Measurements from ENCODE around the gene PMAIP1. TPM values are rescaled to one million over a fixed set of nuclear protein-coding genes. Genes with fewer than 3 reads are reported as not detected.

PMAIP1 gene
- total and polyA plus RNA-seq, 8 donors = 2.3 to 8.3 (median 3.7) TPM; not detected in 2

DNA sequence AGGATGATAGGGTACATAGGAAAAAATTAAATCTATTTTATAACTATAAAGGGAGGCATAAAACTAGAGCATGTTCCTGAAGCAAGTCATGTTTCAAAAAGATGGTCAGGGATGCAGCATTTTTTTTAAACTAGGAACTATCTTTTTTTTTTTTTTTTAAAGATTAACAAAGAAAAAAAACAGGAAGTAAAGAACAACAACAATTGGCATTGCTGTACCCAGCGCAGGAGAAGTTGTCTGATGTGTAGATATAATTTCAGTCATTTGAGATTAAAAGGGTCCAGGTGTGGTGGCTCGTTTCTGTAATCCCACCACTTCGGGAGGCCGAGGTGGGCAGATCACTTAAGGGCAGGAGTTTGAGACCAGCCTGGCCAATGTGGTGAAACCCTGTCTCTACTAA lies 41.5 kb downstream of the PMAIP1 start:
- WGBS, 5 donors = 64 to 85% (median 78%) methylated on average over 4 of the region's 4 CpGs
- H3K4me3 ChIP-seq = no peak overlapping the region
- H3K9me3 ChIP-seq = no peaks in the 10 kb centered on the region
- H3K4me1 ChIP-seq = no peaks in the 10 kb centered on the region
- TF ChIP-seq EP300 (IDR thresholded peaks at IDR 0.05) (no peak), POLR2AphosphoS5 (IDR thresholded peaks at IDR 0.05) (no peak), POLR2A (IDR thresholded peaks at IDR 0.05) (no peak)
- TF ChIP-seq, protein P1, sequence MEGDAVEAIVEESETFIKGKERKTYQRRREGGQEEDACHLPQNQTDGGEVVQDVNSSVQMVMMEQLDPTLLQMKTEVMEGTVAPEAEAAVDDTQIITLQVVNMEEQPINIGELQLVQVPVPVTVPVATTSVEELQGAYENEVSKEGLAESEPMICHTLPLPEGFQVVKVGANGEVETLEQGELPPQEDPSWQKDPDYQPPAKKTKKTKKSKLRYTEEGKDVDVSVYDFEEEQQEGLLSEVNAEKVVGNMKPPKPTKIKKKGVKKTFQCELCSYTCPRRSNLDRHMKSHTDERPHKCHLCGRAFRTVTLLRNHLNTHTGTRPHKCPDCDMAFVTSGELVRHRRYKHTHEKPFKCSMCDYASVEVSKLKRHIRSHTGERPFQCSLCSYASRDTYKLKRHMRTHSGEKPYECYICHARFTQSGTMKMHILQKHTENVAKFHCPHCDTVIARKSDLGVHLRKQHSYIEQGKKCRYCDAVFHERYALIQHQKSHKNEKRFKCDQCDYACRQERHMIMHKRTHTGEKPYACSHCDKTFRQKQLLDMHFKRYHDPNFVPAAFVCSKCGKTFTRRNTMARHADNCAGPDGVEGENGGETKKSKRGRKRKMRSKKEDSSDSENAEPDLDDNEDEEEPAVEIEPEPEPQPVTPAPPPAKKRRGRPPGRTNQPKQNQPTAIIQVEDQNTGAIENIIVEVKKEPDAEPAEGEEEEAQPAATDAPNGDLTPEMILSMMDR (IDR thresholded peaks at IDR 0.05) = no peak
- no peaks in the 10 kb centered on the region for H3K27me3 ChIP-seq
- H3K36me3 ChIP-seq = no peaks in the 10 kb centered on the region
- H3K27ac ChIP-seq = no peak overlapping the region
- intact Hi-C loops (cut with DNase I; ENCODE audit: low total_unique reads) = no loop called here
- no peak for DNase-seq

DNA sequence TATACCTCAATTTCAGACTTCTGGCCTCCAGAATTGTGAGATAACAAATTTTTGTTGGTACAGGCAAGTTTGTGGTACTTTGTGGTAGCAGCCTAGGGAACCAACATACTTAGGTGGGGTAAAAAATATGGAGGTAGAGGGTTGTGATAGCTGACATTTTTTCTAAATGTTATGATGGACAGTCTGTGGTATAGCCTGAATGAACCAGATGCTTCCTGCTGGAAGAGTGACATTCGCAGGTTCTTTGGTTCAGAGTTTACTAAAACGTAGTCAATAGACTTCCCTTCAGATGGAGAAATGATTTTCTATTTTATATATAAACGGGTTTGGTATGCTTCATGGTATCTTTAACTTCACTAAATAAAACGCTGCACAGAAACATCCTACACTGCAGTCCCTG lies 42.8 kb downstream of the PMAIP1 start:
- no peak overlapping the region for H3K4me3 ChIP-seq
- no peaks in the 10 kb centered on the region for H3K9me3 ChIP-seq
- TF ChIP-seq POLR2AphosphoS5 (IDR thresholded peaks at IDR 0.05) = no peak
- TF ChIP-seq, protein P1 (IDR thresholded peaks at IDR 0.05) = no peak
- no peak for TF ChIP-seq POLR2A (IDR thresholded peaks at IDR 0.05)
- no peak for TF ChIP-seq EP300 (IDR thresholded peaks at IDR 0.05)
- intact Hi-C loops (cut with DNase I; ENCODE audit: low total_unique reads) = no loop called here
- 57 to 74% (median 73%) methylated on average over 4 of the region's 4 CpGs for WGBS, 5 donors
- DNase-seq = no peak
- H3K36me3 ChIP-seq = no peaks in the 10 kb centered on the region
- no peaks in the 10 kb centered on the region for H3K27me3 ChIP-seq
- no peak overlapping the region for H3K27ac ChIP-seq
- H3K4me1 ChIP-seq = no peaks in the 10 kb centered on the region

GRCh38 chr18:59945544-59945943 lies 45.7 kb downstream of the PMAIP1 start:
- no peak overlapping the region for H3K27ac ChIP-seq
- intact Hi-C loops (cut with DNase I; ENCODE audit: low total_unique reads) = no loop called here
- TF ChIP-seq POLR2AphosphoS5 (IDR thresholded peaks at IDR 0.05) (no peak), POLR2A (IDR thresholded peaks at IDR 0.05) (no peak)
- TF ChIP-seq, protein P1 (IDR thresholded peaks at IDR 0.05) = no peak
- no peak for DNase-seq
- no peak overlapping the region for H3K4me3 ChIP-seq
- WGBS, 5 donors = 76 to 90% (median 79%) methylated on average over 2 of the region's 2 CpGs
- H3K4me1 ChIP-seq = no peaks in the 10 kb centered on the region
- H3K27me3 ChIP-seq = no peaks in the 10 kb centered on the region
- no peaks in the 10 kb centered on the region for H3K9me3 ChIP-seq
- no peaks in the 10 kb centered on the region for H3K36me3 ChIP-seq

DNA sequence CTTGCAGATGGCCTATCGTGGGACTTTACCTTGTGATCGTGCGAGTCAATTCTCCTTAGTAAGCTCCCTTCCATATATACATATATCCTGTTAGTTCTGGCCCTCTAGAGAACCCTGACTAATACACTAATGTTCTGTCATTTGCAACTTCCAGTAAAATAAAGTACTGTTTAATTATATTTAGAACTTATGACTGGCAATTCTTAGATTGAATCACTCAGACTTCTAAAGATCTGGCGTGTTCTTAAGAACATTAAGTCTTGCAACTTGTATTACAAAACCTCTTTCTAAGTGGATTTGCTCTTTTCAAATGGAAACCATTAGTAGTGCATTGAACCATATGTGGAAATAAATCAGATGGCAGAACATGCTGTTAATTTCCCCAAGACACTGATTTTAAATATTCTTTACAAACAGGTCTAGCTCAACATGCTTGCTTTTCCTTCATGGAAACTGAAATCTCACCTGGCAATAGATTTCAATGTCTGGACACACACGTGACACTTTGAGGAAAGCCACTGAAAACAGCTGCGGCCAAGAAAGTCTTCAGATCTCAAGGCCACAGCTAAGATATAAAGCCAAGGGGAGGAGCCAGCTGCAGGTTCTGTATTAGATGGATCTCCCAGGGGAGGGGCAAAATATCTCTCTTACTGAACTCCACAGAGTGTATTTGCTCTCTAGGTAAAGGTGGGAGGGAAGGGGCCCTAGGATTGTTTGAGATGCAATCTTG lies 50.6 kb downstream of the PMAIP1 start:
- Histone ChIP-seq H3K9me3 (no peaks in the 10 kb centered on the region), H3K36me3 (no peaks in the 10 kb centered on the region), H3K27ac (no peak overlapping the region), H3K4me1 (peaks cover 0 to 6% (median 0%) of the 10 kb centered on the region in 4 donors), H3K4me3 (no peak overlapping the region), H3K27me3 (no peaks in the 10 kb centered on the region)
- intact Hi-C loops (cut with DNase I; ENCODE audit: low total_unique reads) = no loop called here
- 60 to 72% (median 70%) methylated on average over 6 of the region's 6 CpGs for WGBS, 5 donors
- TF ChIP-seq POLR2A (IDR thresholded peaks at IDR 0.05) = no peak
- TF ChIP-seq, protein P1 (IDR thresholded peaks at IDR 0.05) = no peak
- TF ChIP-seq POLR2AphosphoS5 (IDR thresholded peaks at IDR 0.05) = no peak
- no peak for TF ChIP-seq EP300 (IDR thresholded peaks at IDR 0.05)
- no peak for DNase-seq
